IMR-90 (cell line): ENCODE data around the gene NDUFAF5.

ENCODE experiments used
- BHLHE40 ChIP-seq: fragments of 150-350 bp; IDR thresholded peaks from 2 replicates; pipeline ENCODE4 v1.6.1; 2016; ENCODE audit warnings: mild to moderate bottlenecking, low read depth, low read length
- CEBPB ChIP-seq: IDR thresholded peaks from 2 replicates; pipeline ENCODE4 v1.6.1; 2012; ENCODE audit warnings: low read depth, low read length, improper control_type of control experiment
- CTCF ChIP-seq: conservative IDR thresholded peaks from 2 replicates; pipeline ENCODE4 v1.5.1; 2012; ENCODE audit warnings: mild to moderate bottlenecking, low read depth, low read length, improper control_type of control experiment
- FOS ChIP-seq: fragments of 150-350 bp; IDR thresholded peaks from 2 replicates; pipeline ENCODE4 v1.6.1; 2016; ENCODE audit warnings: low read depth, low read length
- MXI1 ChIP-seq: IDR thresholded peaks from 2 replicates; pipeline ENCODE4 v1.6.1; 2012; ENCODE audit warnings: low read depth, mild to moderate bottlenecking, low read length, moderate library complexity, borderline replicate concordance
- POLR2A ChIP-seq: IDR thresholded peaks from 2 replicates; pipeline ENCODE4 v1.6.1; 2012; ENCODE audit warnings: mild to moderate bottlenecking, low read depth, low read length
- RAD21 ChIP-seq: IDR thresholded peaks from 2 replicates; pipeline ENCODE4 v1.6.1; 2012; ENCODE audit warnings: low read length, improper control_type of control experiment
- RCOR1 ChIP-seq: IDR thresholded peaks from 2 replicates; pipeline ENCODE4 v1.6.1; 2012; ENCODE audit warnings: mild to moderate bottlenecking, low read length, improper control_type of control experiment; ENCODE audit not compliant: insufficient replicate concordance
- RFX5 ChIP-seq: IDR thresholded peaks from 2 replicates; pipeline ENCODE4 v1.8.0; 2012; ENCODE audit warnings: low read depth, mild to moderate bottlenecking, low read length, moderate library complexity
- SMC3 ChIP-seq: fragments of 150-350 bp; IDR thresholded peaks from 2 replicates; pipeline ENCODE4 v1.6.1; 2016; ENCODE audit warnings: low read depth, mild to moderate bottlenecking, antibody characterized with exemption, low read length, moderate library complexity
- USF2 ChIP-seq: fragments of 150-350 bp; IDR thresholded peaks from 2 replicates; pipeline ENCODE4 v1.6.1; 2017; ENCODE audit warnings: mild to moderate bottlenecking, antibody characterized with exemption, low read length, low read depth
- TF ChIP-seq, protein P1 (sequence below): fragments of 150-350 bp; IDR thresholded peaks from 2 replicates; pipeline ENCODE4 v1.6.1; 2016; ENCODE audit warnings: low read depth, mild to moderate bottlenecking, low read length, moderate library complexity, borderline replicate concordance

DNA sequence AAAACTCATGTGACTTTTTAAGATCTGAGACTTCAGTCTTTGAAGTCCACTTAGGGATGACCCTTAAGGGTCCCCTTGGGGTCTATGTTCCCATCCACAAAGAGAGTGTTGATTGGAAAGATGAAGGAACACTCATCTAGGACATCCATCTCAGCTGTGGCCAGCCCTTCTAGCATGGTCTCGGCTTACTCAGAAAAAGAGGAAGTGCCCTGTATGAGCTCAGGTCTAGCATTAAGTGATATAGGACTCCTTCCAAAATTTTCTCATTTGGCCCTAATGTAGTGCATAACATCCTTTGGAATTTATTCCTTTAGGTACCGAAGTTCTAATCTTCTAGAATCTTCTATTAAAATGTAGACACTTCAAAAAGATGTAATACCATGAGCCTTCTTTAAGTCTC, 77.4 kb downstream of the NDUFAF5 start:
- TF ChIP-seq CTCF (no peak), RAD21 (no peak), SMC3 (no peak), FOS (no peak), POLR2A (no peak), BHLHE40 (no peak), MXI1 (no peak), USF2 (no peak), RFX5 (no peak), RCOR1 (no peak), CEBPB (no peak)
- TF ChIP-seq, protein P1, sequence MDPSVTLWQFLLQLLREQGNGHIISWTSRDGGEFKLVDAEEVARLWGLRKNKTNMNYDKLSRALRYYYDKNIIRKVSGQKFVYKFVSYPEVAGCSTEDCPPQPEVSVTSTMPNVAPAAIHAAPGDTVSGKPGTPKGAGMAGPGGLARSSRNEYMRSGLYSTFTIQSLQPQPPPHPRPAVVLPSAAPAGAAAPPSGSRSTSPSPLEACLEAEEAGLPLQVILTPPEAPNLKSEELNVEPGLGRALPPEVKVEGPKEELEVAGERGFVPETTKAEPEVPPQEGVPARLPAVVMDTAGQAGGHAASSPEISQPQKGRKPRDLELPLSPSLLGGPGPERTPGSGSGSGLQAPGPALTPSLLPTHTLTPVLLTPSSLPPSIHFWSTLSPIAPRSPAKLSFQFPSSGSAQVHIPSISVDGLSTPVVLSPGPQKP: no peak
